Measurements from ENCODE around the gene EXT2.

DNA sequence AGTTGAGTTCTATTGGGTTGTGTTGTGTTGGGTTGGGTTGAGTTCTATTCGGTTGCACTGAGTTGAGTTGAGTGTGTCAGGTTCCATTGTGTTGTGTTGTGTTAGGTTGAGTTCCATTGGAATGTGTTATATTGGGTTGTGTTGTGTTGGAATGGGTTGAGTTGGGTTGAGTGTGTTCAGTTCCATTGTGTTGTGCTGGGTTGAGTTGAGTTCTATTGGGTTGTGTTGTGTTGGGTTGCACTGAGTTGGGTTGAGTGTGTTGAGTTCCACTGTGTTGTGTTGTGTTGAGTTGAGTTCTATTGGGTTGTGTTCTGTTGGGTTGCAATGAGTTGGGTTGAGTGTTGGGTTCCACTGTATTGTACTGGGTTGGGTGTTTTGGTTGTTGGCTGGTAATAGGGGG is 178.9 kb downstream of the EXT2 start:
- TF ChIP-seq, protein P1, sequence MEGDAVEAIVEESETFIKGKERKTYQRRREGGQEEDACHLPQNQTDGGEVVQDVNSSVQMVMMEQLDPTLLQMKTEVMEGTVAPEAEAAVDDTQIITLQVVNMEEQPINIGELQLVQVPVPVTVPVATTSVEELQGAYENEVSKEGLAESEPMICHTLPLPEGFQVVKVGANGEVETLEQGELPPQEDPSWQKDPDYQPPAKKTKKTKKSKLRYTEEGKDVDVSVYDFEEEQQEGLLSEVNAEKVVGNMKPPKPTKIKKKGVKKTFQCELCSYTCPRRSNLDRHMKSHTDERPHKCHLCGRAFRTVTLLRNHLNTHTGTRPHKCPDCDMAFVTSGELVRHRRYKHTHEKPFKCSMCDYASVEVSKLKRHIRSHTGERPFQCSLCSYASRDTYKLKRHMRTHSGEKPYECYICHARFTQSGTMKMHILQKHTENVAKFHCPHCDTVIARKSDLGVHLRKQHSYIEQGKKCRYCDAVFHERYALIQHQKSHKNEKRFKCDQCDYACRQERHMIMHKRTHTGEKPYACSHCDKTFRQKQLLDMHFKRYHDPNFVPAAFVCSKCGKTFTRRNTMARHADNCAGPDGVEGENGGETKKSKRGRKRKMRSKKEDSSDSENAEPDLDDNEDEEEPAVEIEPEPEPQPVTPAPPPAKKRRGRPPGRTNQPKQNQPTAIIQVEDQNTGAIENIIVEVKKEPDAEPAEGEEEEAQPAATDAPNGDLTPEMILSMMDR (IDR thresholded peaks at IDR 0.05; ENCODE audit: low read depth, low read length): no peak
- TF ChIP-seq EZH2phosphoT487 (IDR thresholded peaks at IDR 0.05; ENCODE audit: low read depth): no peak

All from OCI-LY3 (cell line).